C4-2B (cell line): Measurements from ENCODE around the gene NEK8.
"Not testable (repeated sequence)": the region's sequence is repeated elsewhere in the genome, so short reads cannot be mapped to it uniquely, and the experiment has no call there.

ENCODE experiments used
- H3K27ac ChIP-seq: fragments of 450-650 bp; 2 replicates; pipeline ENCODE4 v1.5.1; 2017
- ZFX ChIP-seq: fragments of 450-650 bp; IDR thresholded peaks from 2 replicates; pipeline ENCODE4 v1.6.1; 2017
- TF ChIP-seq, protein P1 (sequence below): fragments of 450-650 bp; conservative IDR thresholded peaks from 2 replicates; pipeline ENCODE4 v1.5.1; 2017; ENCODE audit warnings: mild to moderate bottlenecking

The NEK8 gene

DNA sequence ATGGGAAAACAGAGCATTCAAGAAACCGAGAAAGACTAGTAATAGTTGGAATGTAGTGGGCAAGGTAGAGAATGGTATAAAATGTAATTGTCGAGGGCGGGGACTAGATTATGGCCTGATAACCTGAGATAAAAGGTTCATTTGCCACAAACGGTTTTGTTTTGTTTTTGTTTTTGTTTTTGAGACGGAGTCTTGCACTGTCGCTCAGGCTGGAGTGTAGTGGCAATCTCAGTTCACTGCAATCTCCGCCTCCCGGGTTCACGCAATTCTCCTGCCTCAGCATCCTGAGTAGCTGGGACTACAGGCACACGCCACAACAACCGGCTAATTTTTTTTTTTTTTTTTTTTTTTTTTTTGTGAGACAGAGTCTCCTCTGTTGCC, 1.4 kb downstream of the NEK8 start:
- H3K27ac ChIP-seq = peak overlapping the region; percentile 97
- TF ChIP-seq, protein P1, sequence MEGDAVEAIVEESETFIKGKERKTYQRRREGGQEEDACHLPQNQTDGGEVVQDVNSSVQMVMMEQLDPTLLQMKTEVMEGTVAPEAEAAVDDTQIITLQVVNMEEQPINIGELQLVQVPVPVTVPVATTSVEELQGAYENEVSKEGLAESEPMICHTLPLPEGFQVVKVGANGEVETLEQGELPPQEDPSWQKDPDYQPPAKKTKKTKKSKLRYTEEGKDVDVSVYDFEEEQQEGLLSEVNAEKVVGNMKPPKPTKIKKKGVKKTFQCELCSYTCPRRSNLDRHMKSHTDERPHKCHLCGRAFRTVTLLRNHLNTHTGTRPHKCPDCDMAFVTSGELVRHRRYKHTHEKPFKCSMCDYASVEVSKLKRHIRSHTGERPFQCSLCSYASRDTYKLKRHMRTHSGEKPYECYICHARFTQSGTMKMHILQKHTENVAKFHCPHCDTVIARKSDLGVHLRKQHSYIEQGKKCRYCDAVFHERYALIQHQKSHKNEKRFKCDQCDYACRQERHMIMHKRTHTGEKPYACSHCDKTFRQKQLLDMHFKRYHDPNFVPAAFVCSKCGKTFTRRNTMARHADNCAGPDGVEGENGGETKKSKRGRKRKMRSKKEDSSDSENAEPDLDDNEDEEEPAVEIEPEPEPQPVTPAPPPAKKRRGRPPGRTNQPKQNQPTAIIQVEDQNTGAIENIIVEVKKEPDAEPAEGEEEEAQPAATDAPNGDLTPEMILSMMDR = no peak
- no peak for TF ChIP-seq ZFX

DNA sequence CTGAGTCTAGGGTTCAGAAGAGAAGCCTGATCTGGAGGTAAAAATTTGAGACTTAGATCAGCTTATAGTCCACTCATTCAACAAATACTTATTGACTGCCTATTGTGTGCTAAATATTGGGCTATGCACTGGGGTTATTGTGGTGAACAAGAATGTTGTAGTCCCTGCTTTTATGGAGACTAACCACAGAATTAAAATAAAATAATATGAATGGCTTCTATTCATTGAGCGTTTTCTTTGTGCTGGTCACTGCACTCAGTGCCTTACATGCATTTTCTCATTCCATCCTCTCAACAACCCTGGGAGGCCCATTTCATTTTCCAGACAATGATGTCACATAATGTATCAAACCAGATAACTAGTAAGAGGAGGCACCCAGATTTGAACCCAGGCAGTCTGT, 4.8 kb downstream of the NEK8 start:
- TF ChIP-seq ZFX = no peak
- TF ChIP-seq, protein P1 = no peak
- no peak overlapping the region for H3K27ac ChIP-seq

- no peak for TF ChIP-seq ZFX
- TF ChIP-seq, protein P1 = no peak
- H3K27ac ChIP-seq = no peak overlapping the region
Measured at GRCh38 chr17:28734712-28735241, 6.2 kb downstream of the NEK8 start.

- H3K27ac ChIP-seq = no peak overlapping the region
- TF ChIP-seq, protein P1 = no peak
- TF ChIP-seq ZFX = no peak
Measured at GRCh38 chr17:28735242-28735722, 6.7 kb downstream of the NEK8 start.

DNA sequence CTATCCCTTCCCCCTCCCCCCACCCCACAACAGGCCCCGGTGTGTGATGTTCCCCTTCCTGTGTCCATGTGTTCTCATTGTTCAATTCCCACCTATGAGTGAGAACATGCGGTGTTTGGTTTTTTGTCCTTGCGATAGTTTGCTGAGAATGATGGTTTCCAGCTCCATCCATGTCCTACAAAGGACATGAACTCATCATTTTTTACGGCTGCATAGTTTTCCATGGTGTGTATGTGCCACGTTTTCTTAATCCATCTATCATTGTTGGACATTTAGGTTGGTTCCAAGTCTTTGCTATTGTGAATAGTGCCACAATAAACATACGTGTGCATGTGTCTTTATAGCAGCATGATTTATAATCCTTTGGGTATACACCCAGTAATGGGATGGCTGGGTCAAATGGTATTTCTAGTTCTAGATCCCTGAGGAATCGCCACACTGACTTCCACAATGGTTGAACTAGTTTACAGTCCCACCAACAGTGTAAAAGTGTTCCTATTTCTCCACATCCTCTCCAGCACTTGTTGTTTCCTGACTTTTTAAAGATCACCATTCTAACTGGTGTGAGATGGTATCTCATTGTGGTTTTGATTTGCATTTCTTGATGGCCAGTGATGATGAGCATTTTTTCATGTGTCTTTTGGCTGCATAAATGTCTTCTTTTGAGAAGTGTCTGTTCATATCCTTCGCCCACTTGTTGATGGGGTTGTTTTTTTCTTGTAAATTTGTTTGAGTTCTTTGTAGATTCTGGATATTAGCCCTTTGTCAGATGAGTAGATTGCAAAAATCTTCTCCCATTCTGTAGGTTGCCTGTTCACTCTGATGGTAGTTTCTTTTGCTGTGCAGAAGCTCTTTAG, 7.6 kb downstream of the NEK8 start:
- not testable (repeated sequence) for H3K27ac ChIP-seq

GRCh38 chr17:28737316-28737715, 8.7 kb downstream of the NEK8 start:
- no peak overlapping the region for H3K27ac ChIP-seq
- TF ChIP-seq, protein P1 = no peak
- no peak for TF ChIP-seq ZFX

DNA sequence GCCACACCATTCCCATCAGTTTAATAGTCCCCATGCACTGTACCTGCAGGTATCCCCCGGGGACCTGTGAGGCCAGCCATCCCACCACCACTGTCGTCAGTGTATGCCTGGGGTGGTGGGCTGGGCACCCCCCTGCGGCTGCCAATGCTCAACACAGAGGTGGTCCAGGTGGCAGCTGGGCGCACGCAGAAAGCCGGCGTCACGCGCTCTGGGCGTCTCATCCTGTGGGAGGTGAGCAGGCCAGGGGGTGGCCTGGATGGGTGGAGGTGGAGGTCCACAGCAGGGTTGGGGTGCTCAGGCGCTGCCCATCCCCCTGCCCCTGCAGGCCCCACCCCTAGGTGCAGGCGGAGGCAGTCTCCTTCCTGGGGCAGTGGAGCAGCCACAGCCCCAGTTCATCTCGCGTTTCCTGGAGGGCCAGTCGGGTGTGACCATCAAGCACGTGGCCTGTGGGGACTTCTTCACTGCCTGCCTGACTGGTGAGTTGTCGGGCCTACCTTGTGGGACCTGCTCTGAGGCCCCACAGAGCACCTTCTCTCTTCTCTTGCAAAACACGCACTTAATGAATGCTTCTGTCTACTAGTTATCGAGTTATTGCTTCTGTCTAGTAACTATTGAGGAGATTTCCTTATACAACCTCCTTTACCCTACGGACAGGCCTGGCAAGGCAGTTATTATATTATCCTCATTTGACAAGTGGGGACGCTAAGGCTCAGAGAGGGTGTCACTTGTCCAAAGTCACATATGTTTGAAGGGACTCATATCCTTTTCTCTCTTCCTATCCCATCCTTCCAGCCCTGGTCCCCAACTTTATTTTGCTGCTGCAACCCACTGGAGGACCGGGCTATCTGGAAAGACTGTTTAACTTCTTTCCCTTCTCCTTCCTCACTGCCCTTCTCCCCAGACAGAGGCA, 9.4 kb downstream of the NEK8 start:
- no peak overlapping the region for H3K27ac ChIP-seq
- no peak for TF ChIP-seq ZFX
- TF ChIP-seq, protein P1 = no peak
